Measurements from ENCODE around the gene GRIP2.

Gene GRIP2

GRCh38 chr3:14539742-14540491 lies at the start of gene GRIP2:
GRIP2 (minus strand) TSS chr3:14540342; CDS start chr3:14540308, 34 bp downstream.
- no peak for FAIRE-seq

- FAIRE-seq: no peak
Measured at GRCh38 chr3:14588425-14589112, 48.4 kb upstream of the GRIP2 start.

GRCh38 chr3:14587740-14588360 lies 47.7 kb upstream of the GRIP2 start:
- no peak for FAIRE-seq

- FAIRE-seq: no peak
Measured at GRCh38 chr3:14586611-14587010, 46.5 kb upstream of the GRIP2 start.

- no peak for FAIRE-seq
Measured at GRCh38 chr3:14583548-14584091, 43.5 kb upstream of the GRIP2 start.

GRCh38 chr3:14582045-14582410 lies 41.9 kb upstream of the GRIP2 start:
- FAIRE-seq: no peak

GRCh38 chr3:14581334-14582044 lies 41.3 kb upstream of the GRIP2 start:
- no peak for FAIRE-seq

- FAIRE-seq: no peak
Measured at GRCh38 chr3:14577897-14578296, 37.8 kb upstream of the GRIP2 start.

GRCh38 chr3:14576163-14576562 lies 36.0 kb upstream of the GRIP2 start:
- no peak for FAIRE-seq

- FAIRE-seq: no peak
Measured at GRCh38 chr3:14574183-14574582, 34.0 kb upstream of the GRIP2 start.

GRCh38 chr3:14573706-14574105 lies 33.6 kb upstream of the GRIP2 start:
- no peak for FAIRE-seq

GRCh38 chr3:14570864-14571263 lies 30.7 kb upstream of the GRIP2 start:
- no peak for FAIRE-seq

- FAIRE-seq: no peak
Measured at GRCh38 chr3:14570089-14570488, 29.9 kb upstream of the GRIP2 start.

- FAIRE-seq: no peak
Measured at GRCh38 chr3:14569474-14570000, 29.4 kb upstream of the GRIP2 start.

GRCh38 chr3:14568269-14568668 lies 28.1 kb upstream of the GRIP2 start:
- FAIRE-seq: no peak

GRCh38 chr3:14566812-14567211 lies 26.7 kb upstream of the GRIP2 start:
- FAIRE-seq: no peak

GRCh38 chr3:14565868-14566588 lies 25.9 kb upstream of the GRIP2 start:
- no peak for FAIRE-seq

GRCh38 chr3:14564741-14565140 lies 24.6 kb upstream of the GRIP2 start:
- FAIRE-seq: no peak

- FAIRE-seq: no peak
Measured at GRCh38 chr3:14563946-14564539, 23.9 kb upstream of the GRIP2 start.

- FAIRE-seq: no peak
Measured at GRCh38 chr3:14562121-14562890, 22.2 kb upstream of the GRIP2 start.

Measured in A204.1 (cell line).